ENCODE data around the gene MEOX1. TPM values are rescaled to one million over a fixed set of nuclear protein-coding genes. Genes with fewer than 3 reads are reported as not detected.

Gene MEOX1
- total and polyA plus RNA-seq, 2 donors (not counting 1 experiment from before 2014, with no cell fraction given): not detected

DNA sequence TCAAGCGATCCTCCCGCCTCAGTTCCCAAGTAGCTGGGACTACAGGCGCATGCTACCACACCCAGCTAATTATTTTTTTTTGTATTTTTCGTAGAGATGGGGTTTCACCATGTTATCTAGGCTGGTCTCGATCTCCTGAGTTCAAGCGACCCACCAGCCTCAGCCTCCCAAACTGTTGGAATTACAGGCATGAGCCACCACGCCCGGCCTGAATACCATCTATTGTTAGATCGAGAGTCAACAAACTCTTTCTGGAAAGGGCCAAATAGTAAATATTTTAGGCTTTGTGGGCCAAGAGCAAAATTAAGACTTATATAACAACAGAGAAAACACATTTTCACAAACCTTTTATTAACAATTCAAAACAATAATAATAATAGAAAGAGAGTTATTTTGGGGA lies 41.6 kb downstream of the MEOX1 start:
- Histone ChIP-seq H3K27me3 (replicated peaks in 1 of 4; ENCODE audit: control extremely low read depth in 1 of 4, control insufficient read depth in 3 of 4, insufficient read depth in 4 of 4, low read length in 3 of 4) (peaks cover 0 to 6% (median 0%) of the 10 kb centered on the region in 4 experiments), H3K9me3 (ENCODE audit: control extremely low read depth in 1 of 3, control insufficient read depth in 2 of 3, insufficient read depth in 1 of 3, low read length in 2 of 3) (no peaks in the 10 kb centered on the region), H4K20me1 (ENCODE audit: control insufficient read depth, insufficient read depth, low read length, poor library complexity, severe bottlenecking) (no peaks in the 10 kb centered on the region), H3K9ac (ENCODE audit: low read length) (no peak overlapping the region), H3K4me3 (ENCODE audit: control extremely low read depth in 1 of 5, extremely low read depth in 1 of 5, insufficient read depth in 1 of 5, low read depth in 2 of 5, low read length in 4 of 5) (no peak overlapping the region), H3K36me3 (replicated peaks in 1 of 2; ENCODE audit: control extremely low read depth in 1 of 2, control insufficient read depth in 1 of 2, extremely low read depth in 1 of 2, insufficient read depth in 2 of 2, low read length in 1 of 2) (no peaks in the 10 kb centered on the region), H2AFZ (ENCODE audit: insufficient read depth, low read depth, low read length, poor library complexity, severe bottlenecking) (no peak overlapping the region), H3K79me2 (ENCODE audit: control insufficient read depth, insufficient read depth, low read length) (no peaks in the 10 kb centered on the region), H3K4me1 (ENCODE audit: control insufficient read depth in 2 of 2, insufficient read depth in 2 of 2, low read length in 2 of 2) (no peaks in the 10 kb centered on the region), H3K27ac (ENCODE audit: low read length in 2 of 2) (no peak overlapping the region), H3K4me2 (replicated peaks; ENCODE audit: low read depth, low read length, poor library complexity, severe bottlenecking) (no peak overlapping the region)
- intact Hi-C loops (cut with micrococcal nuclease): no loop called here
- no peak for TF ChIP-seq CTCF (IDR thresholded peaks at IDR 0.05)
- no peak for TF ChIP-seq EZH2 (IDR thresholded peaks at IDR 0.05; ENCODE audit: borderline replicate concordance, insufficient read depth, low read depth, low read length, poor library complexity, severe bottlenecking)
- peaks cover 21% of the 10 kb centered on the region for H3K27me3 Mint-ChIP-seq
- no peak for DNase-seq
- H3K4me1 Mint-ChIP-seq: no peaks in the 10 kb centered on the region
- no peak overlapping the region for H3K4me3 Mint-ChIP-seq
- ChIA-PET CTCF (no interaction called here), POLR2A (no interaction called here)
- WGBS (ENCODE audit: insufficient coverage): 91% methylated on average over 5 of the region's 9 CpGs
- H3K27ac Mint-ChIP-seq: no peak overlapping the region
- H3K9me3 Mint-ChIP-seq (ENCODE audit: insufficient read depth): no peaks in the 10 kb centered on the region
- ATAC-seq (ENCODE audit: low read depth): no peak

GRCh38 chr17:43619705-43620104 lies 42.0 kb downstream of the MEOX1 start:
- H3K27me3 ChIP-seq (replicated peaks in 1 of 4; ENCODE audit: control extremely low read depth in 1 of 4, control insufficient read depth in 3 of 4, insufficient read depth in 4 of 4, low read length in 3 of 4): peaks cover 0 to 6% (median 0%) of the 10 kb centered on the region in 4 experiments
- H3K27ac Mint-ChIP-seq: no peak overlapping the region
- no peaks in the 10 kb centered on the region for H3K79me2 ChIP-seq (ENCODE audit: control insufficient read depth, insufficient read depth, low read length)
- no peak overlapping the region for H2AFZ ChIP-seq (ENCODE audit: insufficient read depth, low read depth, low read length, poor library complexity, severe bottlenecking)
- H3K4me1 Mint-ChIP-seq: no peaks in the 10 kb centered on the region
- CTCF ChIA-PET: no interaction called here
- no peaks in the 10 kb centered on the region for H3K9me3 ChIP-seq (ENCODE audit: control extremely low read depth in 1 of 3, control insufficient read depth in 2 of 3, insufficient read depth in 1 of 3, low read length in 2 of 3)
- H4K20me1 ChIP-seq (ENCODE audit: control insufficient read depth, insufficient read depth, low read length, poor library complexity, severe bottlenecking): no peaks in the 10 kb centered on the region
- POLR2A ChIA-PET: no interaction called here
- peaks cover 18% of the 10 kb centered on the region for H3K27me3 Mint-ChIP-seq
- intact Hi-C loops (cut with micrococcal nuclease): no loop called here
- H3K27ac ChIP-seq (ENCODE audit: low read length in 2 of 2): no peak overlapping the region
- ATAC-seq (ENCODE audit: low read depth) (no peak), DNase-seq (no peak)
- H3K36me3 ChIP-seq (replicated peaks in 1 of 2; ENCODE audit: control extremely low read depth in 1 of 2, control insufficient read depth in 1 of 2, extremely low read depth in 1 of 2, insufficient read depth in 2 of 2, low read length in 1 of 2): no peaks in the 10 kb centered on the region
- no CpG with 5 or more reads among the region's 5 CpGs for WGBS (ENCODE audit: insufficient coverage)
- H3K9ac ChIP-seq (ENCODE audit: low read length): no peak overlapping the region
- no peak overlapping the region for H3K4me3 Mint-ChIP-seq
- no peak overlapping the region for H3K4me3 ChIP-seq (ENCODE audit: control extremely low read depth in 1 of 5, extremely low read depth in 1 of 5, insufficient read depth in 1 of 5, low read depth in 2 of 5, low read length in 4 of 5)
- H3K4me1 ChIP-seq (ENCODE audit: control insufficient read depth in 2 of 2, insufficient read depth in 2 of 2, low read length in 2 of 2): no peaks in the 10 kb centered on the region
- TF ChIP-seq CTCF (IDR thresholded peaks at IDR 0.05): no peak
- no peak for TF ChIP-seq EZH2 (IDR thresholded peaks at IDR 0.05; ENCODE audit: borderline replicate concordance, insufficient read depth, low read depth, low read length, poor library complexity, severe bottlenecking)
- no peaks in the 10 kb centered on the region for H3K9me3 Mint-ChIP-seq (ENCODE audit: insufficient read depth)
- no peak overlapping the region for H3K4me2 ChIP-seq (replicated peaks; ENCODE audit: low read depth, low read length, poor library complexity, severe bottlenecking)
